IMR-90 (cell line): ENCODE measurements around the gene PDK4. TPM values are rescaled to one million over a fixed set of nuclear protein-coding genes. Genes with fewer than 3 reads are reported as not detected.

Experiments
- polyA plus RNA-seq, 3 experiments: library from polyadenylated mRNA; depleted of rRNA; stranded (reverse); fragments of >200 nt; gene quantifications; 2 replicates each; pipeline ENCODE4 v1.2.3, GENCODE V29; 2012; ENCODE audit warnings: low replicate concordance in 1 of 3
- total RNA-seq: library from RNA; depleted of rRNA; stranded (reverse); fragments of >200 nt; gene quantifications from 2 replicates; pipeline ENCODE4 v1.2.3, GENCODE V29; 2012; rRNA removed

Gene PDK4
- total and polyA plus RNA-seq, 2 of the 4 experiments (the other 2 are of a cell fraction), result under 0.01 to 0.03 TPM

Other genes starting within 250 kb of the PDK4 start
- gene PON3, start 200.1 kb downstream of the PDK4 start, total RNA-seq, result not detected in 2 replicates
- gene PON3, start 200.1 kb downstream of the PDK4 start, polyA plus RNA-seq (2012; rRNA removed), result not detected in 2 replicates
- 36.2 and 49.7 TPM in 2 replicates for gene PON2, start 161.5 kb downstream of the PDK4 start, total RNA-seq
- 52.3 and 65.7 TPM in 2 replicates for gene PON2, start 161.5 kb downstream of the PDK4 start, polyA plus RNA-seq (2012; rRNA removed)
- gene ASB4, start 110.6 kb downstream of the PDK4 start, total RNA-seq, result not detected in 2 replicates
- not detected in 2 replicates for gene ASB4, start 110.6 kb downstream of the PDK4 start, polyA plus RNA-seq (2012; rRNA removed)
- gene DYNC1I1, start 176.0 kb upstream of the PDK4 start, total RNA-seq, result under 0.01 TPM in 1 of 2 replicates, not detected in the other
- 0.15 and 0.17 TPM in 2 replicates for gene DYNC1I1, start 176.0 kb upstream of the PDK4 start, polyA plus RNA-seq (2012; rRNA removed)